Activated naive CD8-positive, alpha-beta T cell (primary cell): ENCODE measurements around the gene FOXS1.

Experiments used
- H3K27ac Mint-ChIP-seq: one replicate; pipeline ENCODE4 v1.8.0; 2021; ENCODE audit warnings: mixed read lengths
- H3K27me3 Mint-ChIP-seq: one replicate; pipeline ENCODE4 v1.8.0; 2021; ENCODE audit warnings: mixed read lengths
- H3K36me3 Mint-ChIP-seq: one replicate; pipeline ENCODE4 v1.8.0; 2021; ENCODE audit warnings: mixed read lengths
- H3K4me1 Mint-ChIP-seq: one replicate; pipeline ENCODE4 v1.8.0; 2021; ENCODE audit warnings: low read depth, mixed read lengths
- H3K4me3 Mint-ChIP-seq: one replicate; pipeline ENCODE4 v1.8.0; 2021; ENCODE audit warnings: mild to moderate bottlenecking, mixed read lengths
- H3K9me3 Mint-ChIP-seq: one replicate; pipeline ENCODE4 v1.8.0; 2021; ENCODE audit warnings: low read depth, mixed read lengths

The FOXS1 gene

GRCh38 chr20:31851240-31851955, 6.0 kb upstream of the FOXS1 start:
- Mint-ChIP-seq H3K36me3 (no peaks in the 10 kb centered on the region), H3K9me3 (no peaks in the 10 kb centered on the region), H3K4me1 (no peaks in the 10 kb centered on the region), H3K27me3 (peaks cover 4% of the 10 kb centered on the region), H3K27ac (no peak overlapping the region), H3K4me3 (no peak overlapping the region)

GRCh38 chr20:31849306-31849930, 4.0 kb upstream of the FOXS1 start:
- Mint-ChIP-seq H3K27me3 (peaks cover 4% of the 10 kb centered on the region), H3K4me3 (no peak overlapping the region), H3K9me3 (no peaks in the 10 kb centered on the region), H3K4me1 (no peaks in the 10 kb centered on the region), H3K27ac (no peak overlapping the region), H3K36me3 (no peaks in the 10 kb centered on the region)

GRCh38 chr20:31848088-31848999, 2.9 kb upstream of the FOXS1 start:
- peaks cover 4% of the 10 kb centered on the region for H3K27me3 Mint-ChIP-seq
- no peaks in the 10 kb centered on the region for H3K9me3 Mint-ChIP-seq
- no peak overlapping the region for H3K4me3 Mint-ChIP-seq
- no peaks in the 10 kb centered on the region for H3K36me3 Mint-ChIP-seq
- H3K4me1 Mint-ChIP-seq = no peaks in the 10 kb centered on the region
- H3K27ac Mint-ChIP-seq = no peak overlapping the region

GRCh38 chr20:31846793-31847138, 1.4 kb upstream of the FOXS1 start:
- no peak overlapping the region for H3K4me3 Mint-ChIP-seq
- H3K27me3 Mint-ChIP-seq = peaks cover 4% of the 10 kb centered on the region
- H3K36me3 Mint-ChIP-seq = no peaks in the 10 kb centered on the region
- no peaks in the 10 kb centered on the region for H3K4me1 Mint-ChIP-seq
- H3K27ac Mint-ChIP-seq = no peak overlapping the region
- H3K9me3 Mint-ChIP-seq = no peaks in the 10 kb centered on the region

- Mint-ChIP-seq H3K36me3 (no peaks in the 10 kb centered on the region), H3K4me1 (no peaks in the 10 kb centered on the region), H3K9me3 (no peaks in the 10 kb centered on the region), H3K27ac (no peak overlapping the region), H3K27me3 (no peaks in the 10 kb centered on the region), H3K4me3 (no peak overlapping the region)
Observed at GRCh38 chr20:31844737-31845299, 586 bp downstream of the FOXS1 start.

- Mint-ChIP-seq H3K27ac (no peak overlapping the region), H3K27me3 (no peaks in the 10 kb centered on the region), H3K36me3 (no peaks in the 10 kb centered on the region), H3K9me3 (no peaks in the 10 kb centered on the region), H3K4me1 (no peaks in the 10 kb centered on the region), H3K4me3 (no peak overlapping the region)
Observed at GRCh38 chr20:31843881-31844280, 1.5 kb downstream of the FOXS1 start.

- Mint-ChIP-seq H3K9me3 (no peaks in the 10 kb centered on the region), H3K36me3 (no peaks in the 10 kb centered on the region), H3K4me3 (no peak overlapping the region), H3K4me1 (no peaks in the 10 kb centered on the region), H3K27me3 (no peaks in the 10 kb centered on the region), H3K27ac (no peak overlapping the region)
Observed at GRCh38 chr20:31843288-31843687, 2.1 kb downstream of the FOXS1 start.

- Mint-ChIP-seq H3K36me3 (no peaks in the 10 kb centered on the region), H3K27me3 (no peaks in the 10 kb centered on the region), H3K9me3 (no peaks in the 10 kb centered on the region), H3K4me1 (no peaks in the 10 kb centered on the region), H3K27ac (no peak overlapping the region), H3K4me3 (no peak overlapping the region)
Observed at GRCh38 chr20:31842471-31843157, 2.8 kb downstream of the FOXS1 start.

GRCh38 chr20:31841928-31842327, 3.5 kb downstream of the FOXS1 start:
- no peaks in the 10 kb centered on the region for H3K9me3 Mint-ChIP-seq
- no peaks in the 10 kb centered on the region for H3K36me3 Mint-ChIP-seq
- no peak overlapping the region for H3K4me3 Mint-ChIP-seq
- H3K27me3 Mint-ChIP-seq = no peaks in the 10 kb centered on the region
- no peaks in the 10 kb centered on the region for H3K4me1 Mint-ChIP-seq
- no peak overlapping the region for H3K27ac Mint-ChIP-seq

- H3K4me1 Mint-ChIP-seq = no peaks in the 10 kb centered on the region
- no peak overlapping the region for H3K27ac Mint-ChIP-seq
- no peaks in the 10 kb centered on the region for H3K27me3 Mint-ChIP-seq
- no peaks in the 10 kb centered on the region for H3K9me3 Mint-ChIP-seq
- H3K36me3 Mint-ChIP-seq = no peaks in the 10 kb centered on the region
- H3K4me3 Mint-ChIP-seq = no peak overlapping the region
Observed at GRCh38 chr20:31840906-31841816, 4.2 kb downstream of the FOXS1 start.

- H3K4me1 Mint-ChIP-seq = no peaks in the 10 kb centered on the region
- H3K9me3 Mint-ChIP-seq = no peaks in the 10 kb centered on the region
- no peaks in the 10 kb centered on the region for H3K36me3 Mint-ChIP-seq
- no peak overlapping the region for H3K4me3 Mint-ChIP-seq
- H3K27me3 Mint-ChIP-seq = no peaks in the 10 kb centered on the region
- no peak overlapping the region for H3K27ac Mint-ChIP-seq
Observed at GRCh38 chr20:31839782-31840487, 5.5 kb downstream of the FOXS1 start.

- Mint-ChIP-seq H3K36me3 (no peaks in the 10 kb centered on the region), H3K27ac (no peak overlapping the region), H3K9me3 (no peaks in the 10 kb centered on the region), H3K4me3 (no peak overlapping the region), H3K27me3 (no peaks in the 10 kb centered on the region), H3K4me1 (no peaks in the 10 kb centered on the region)
Observed at GRCh38 chr20:31838646-31839292, 6.6 kb downstream of the FOXS1 start.

- H3K9me3 Mint-ChIP-seq = no peaks in the 10 kb centered on the region
- H3K36me3 Mint-ChIP-seq = no peaks in the 10 kb centered on the region
- H3K4me3 Mint-ChIP-seq = no peak overlapping the region
- no peak overlapping the region for H3K27ac Mint-ChIP-seq
- H3K27me3 Mint-ChIP-seq = no peaks in the 10 kb centered on the region
- no peaks in the 10 kb centered on the region for H3K4me1 Mint-ChIP-seq
Observed at GRCh38 chr20:31837896-31838397, 7.5 kb downstream of the FOXS1 start.
